Hepatocyte (in vitro differentiated cells): Measurements from ENCODE around the gene SLC10A1.

Experiments
- EZH2 ChIP-seq: fragments of 200-600 bp; sonication (generic); IDR thresholded peaks from 2 replicates; pipeline ENCODE4 v1.6.1; 2016; ENCODE audit warnings: antibody characterized with exemption, mild to moderate bottlenecking, borderline replicate concordance
- TF ChIP-seq, protein P1 (sequence below): fragments of 200-600 bp; sonication (generic); IDR thresholded peaks from 2 replicates; pipeline ENCODE4 v1.5.1; 2016; ENCODE audit warnings: antibody characterized with exemption, mild to moderate bottlenecking; ENCODE audit not compliant: poor library complexity

DNA sequence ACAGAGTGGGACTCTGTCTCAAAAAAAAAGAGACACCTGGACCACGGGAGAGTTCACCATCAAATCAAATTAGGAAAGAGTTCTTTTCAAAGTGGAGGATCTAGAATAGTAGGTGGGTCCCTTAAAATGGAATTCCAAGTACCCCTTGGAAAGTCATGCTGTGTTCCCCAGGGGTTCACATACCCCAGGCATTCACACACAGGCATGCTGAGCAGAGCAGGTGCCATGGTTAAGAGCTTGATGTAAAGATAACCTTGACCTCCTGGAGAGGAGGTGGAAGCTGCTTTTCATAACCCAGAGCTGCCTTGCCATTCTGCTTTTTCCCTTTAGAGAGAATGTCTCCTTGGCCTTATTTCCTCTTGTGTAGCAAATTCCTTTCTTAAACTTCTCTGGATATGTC is 44.3 kb downstream of the SLC10A1 start:
- TF ChIP-seq, protein P1, sequence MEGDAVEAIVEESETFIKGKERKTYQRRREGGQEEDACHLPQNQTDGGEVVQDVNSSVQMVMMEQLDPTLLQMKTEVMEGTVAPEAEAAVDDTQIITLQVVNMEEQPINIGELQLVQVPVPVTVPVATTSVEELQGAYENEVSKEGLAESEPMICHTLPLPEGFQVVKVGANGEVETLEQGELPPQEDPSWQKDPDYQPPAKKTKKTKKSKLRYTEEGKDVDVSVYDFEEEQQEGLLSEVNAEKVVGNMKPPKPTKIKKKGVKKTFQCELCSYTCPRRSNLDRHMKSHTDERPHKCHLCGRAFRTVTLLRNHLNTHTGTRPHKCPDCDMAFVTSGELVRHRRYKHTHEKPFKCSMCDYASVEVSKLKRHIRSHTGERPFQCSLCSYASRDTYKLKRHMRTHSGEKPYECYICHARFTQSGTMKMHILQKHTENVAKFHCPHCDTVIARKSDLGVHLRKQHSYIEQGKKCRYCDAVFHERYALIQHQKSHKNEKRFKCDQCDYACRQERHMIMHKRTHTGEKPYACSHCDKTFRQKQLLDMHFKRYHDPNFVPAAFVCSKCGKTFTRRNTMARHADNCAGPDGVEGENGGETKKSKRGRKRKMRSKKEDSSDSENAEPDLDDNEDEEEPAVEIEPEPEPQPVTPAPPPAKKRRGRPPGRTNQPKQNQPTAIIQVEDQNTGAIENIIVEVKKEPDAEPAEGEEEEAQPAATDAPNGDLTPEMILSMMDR, result no peak
- no peak for TF ChIP-seq EZH2
